Measurements from ENCODE around the gene SNHG17. TPM values are rescaled to one million over a fixed set of nuclear protein-coding genes. Genes with fewer than 3 reads are reported as not detected.
A peak's percentile ranks its signal among the peaks of the same experiment; 100 is the strongest.

Gene SNHG17
- total and polyA plus RNA-seq, 9 of the 15 experiments (the other 6 are each of a cell fraction or from before 2014, with no cell fraction given), result 29.8 to 106 (median 57.7) TPM

GRCh38 chr20:38446441-38447209 lies 11.5 kb upstream of the SNHG17 start (continued):
- TF ChIP-seq ZBTB8A (IDR thresholded peaks at IDR 0.05; ENCODE audit: partially characterized antibody), result no peak
- TF ChIP-seq NRF1 (conservative IDR thresholded peaks at IDR 0.05 in 1 of 2, IDR thresholded peaks at IDR 0.05 in 1 of 2), result peak; percentile 14 to 42; a peak in 1 of 4 replicates
- TF ChIP-seq, protein P1, sequence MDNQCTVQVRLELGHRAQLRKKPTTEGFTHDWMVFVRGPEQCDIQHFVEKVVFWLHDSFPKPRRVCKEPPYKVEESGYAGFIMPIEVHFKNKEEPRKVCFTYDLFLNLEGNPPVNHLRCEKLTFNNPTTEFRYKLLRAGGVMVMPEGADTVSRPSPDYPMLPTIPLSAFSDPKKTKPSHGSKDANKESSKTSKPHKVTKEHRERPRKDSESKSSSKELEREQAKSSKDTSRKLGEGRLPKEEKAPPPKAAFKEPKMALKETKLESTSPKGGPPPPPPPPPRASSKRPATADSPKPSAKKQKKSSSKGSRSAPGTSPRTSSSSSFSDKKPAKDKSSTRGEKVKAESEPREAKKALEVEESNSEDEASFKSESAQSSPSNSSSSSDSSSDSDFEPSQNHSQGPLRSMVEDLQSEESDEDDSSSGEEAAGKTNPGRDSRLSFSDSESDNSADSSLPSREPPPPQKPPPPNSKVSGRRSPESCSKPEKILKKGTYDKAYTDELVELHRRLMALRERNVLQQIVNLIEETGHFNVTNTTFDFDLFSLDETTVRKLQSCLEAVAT (IDR thresholded peaks at IDR 0.05), result peak; percentile 72 to 73; a peak in 3 of 4 replicates
- peak; percentile 94 for TF ChIP-seq TBP (optimal IDR thresholded peaks at IDR 0.05; ENCODE audit: low read depth, low read length)
- TF ChIP-seq ZC3H4 (CRISPR knock-in tag; IDR thresholded peaks at IDR 0.05; ENCODE audit: borderline replicate concordance), result no peak
- TF ChIP-seq TSHZ1 (CRISPR knock-in tag; IDR thresholded peaks at IDR 0.05), result no peak
- TF ChIP-seq DEAF1 (CRISPR knock-in tag; IDR thresholded peaks at IDR 0.05), result peak; percentile 43; the same call in 1 of the 2 replicates
- no peak for TF ChIP-seq NFIX (CRISPR knock-in tag; IDR thresholded peaks at IDR 0.05; ENCODE audit: low read depth)
- TF ChIP-seq MAZ (CRISPR knock-in tag; conservative IDR thresholded peaks at IDR 0.05 in 1 of 2, IDR thresholded peaks at IDR 0.05 in 1 of 2), result peak; percentile 74 to 97
- no peak for TF ChIP-seq ZNF280A (IDR thresholded peaks at IDR 0.05; ENCODE audit: low read depth, partially characterized antibody)
- peak; percentile 80 for TF ChIP-seq GTF2E2 (tag; IDR thresholded peaks at IDR 0.05)
- no peak for TF ChIP-seq ARID2 (IDR thresholded peaks at IDR 0.05)
- no peak for TF ChIP-seq PTRF (tag; IDR thresholded peaks at IDR 0.05)
- TF ChIP-seq, protein P2, sequence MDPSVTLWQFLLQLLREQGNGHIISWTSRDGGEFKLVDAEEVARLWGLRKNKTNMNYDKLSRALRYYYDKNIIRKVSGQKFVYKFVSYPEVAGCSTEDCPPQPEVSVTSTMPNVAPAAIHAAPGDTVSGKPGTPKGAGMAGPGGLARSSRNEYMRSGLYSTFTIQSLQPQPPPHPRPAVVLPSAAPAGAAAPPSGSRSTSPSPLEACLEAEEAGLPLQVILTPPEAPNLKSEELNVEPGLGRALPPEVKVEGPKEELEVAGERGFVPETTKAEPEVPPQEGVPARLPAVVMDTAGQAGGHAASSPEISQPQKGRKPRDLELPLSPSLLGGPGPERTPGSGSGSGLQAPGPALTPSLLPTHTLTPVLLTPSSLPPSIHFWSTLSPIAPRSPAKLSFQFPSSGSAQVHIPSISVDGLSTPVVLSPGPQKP (CRISPR knock-in tag; IDR thresholded peaks at IDR 0.05), result no peak
- no peak for TF ChIP-seq KAT2B (IDR thresholded peaks at IDR 0.05; ENCODE audit: low read depth, low read length)

Data from K562 (cell line).